ENCODE measurements around the gene GPBP1L1. TPM values are rescaled to one million over a fixed set of nuclear protein-coding genes. Genes with fewer than 3 reads are reported as not detected.

The GPBP1L1 gene
- total and polyA plus RNA-seq, 2 of the 4 experiments (the other 2 are of a cell fraction) = 31.5 to 57.4 TPM

- Histone ChIP-seq H2BK120ac (ENCODE audit: low read depth, low read length) (no peak overlapping the region), H2BK20ac (ENCODE audit: low read depth, low read length) (no peak overlapping the region), H2BK15ac (ENCODE audit: low read depth, low read length) (no peak overlapping the region), H3K14ac (replicated peaks; ENCODE audit: low read depth, low read length) (no peak overlapping the region), H4K20me1 (ENCODE audit: insufficient read depth, low read length) (peaks cover 12% of the 10 kb centered on the region; the same call in 1 of the 2 replicates), H2AK5ac (ENCODE audit: low read depth, low read length) (no peak overlapping the region), H3K18ac (ENCODE audit: low read depth, low read length) (no peak overlapping the region), H3K23ac (ENCODE audit: low read depth, low read length) (no peak overlapping the region), H4K5ac (ENCODE audit: low read depth, low read length) (no peak overlapping the region), H2AFZ (replicated peaks; ENCODE audit: low read length, poor library complexity) (no peak overlapping the region), H3K9me3 (ENCODE audit: control insufficient read depth, insufficient read depth, low read length) (no peaks in the 10 kb centered on the region), H2AK9ac (replicated peaks; ENCODE audit: low read depth, low read length, poor library complexity) (no peak overlapping the region), H3K9ac (ENCODE audit: low read depth, low read length) (no peak overlapping the region), H4K8ac (ENCODE audit: low read depth in 2 of 2, low read length in 2 of 2) (no peak overlapping the region), H4K91ac (ENCODE audit: insufficient read depth, low read depth, low read length) (no peak overlapping the region), H3K4me1 (ENCODE audit: control insufficient read depth, insufficient read depth, low read length) (peaks cover 5% of the 10 kb centered on the region), H3K36me3 (ENCODE audit: control insufficient read depth, insufficient read depth, low read length) (peaks cover 41% of the 10 kb centered on the region), H3K27ac (ENCODE audit: insufficient read depth, low read length) (no peak overlapping the region), H3K4me2 (ENCODE audit: low read depth, low read length) (no peak overlapping the region), H3K4ac (ENCODE audit: low read depth, low read length) (no peak overlapping the region), H2BK5ac (ENCODE audit: low read depth, low read length, poor library complexity, severe bottlenecking) (no peak overlapping the region), H3K56ac (ENCODE audit: extremely low read depth, insufficient read depth, low read length) (no peak overlapping the region), H3K4me3 (ENCODE audit: insufficient read depth, low read depth, low read length) (no peak overlapping the region), H3K9me1 (ENCODE audit: insufficient read depth, low read length) (peaks cover 8% of the 10 kb centered on the region), H3K79me1 (ENCODE audit: low read depth in 1 of 2, low read length in 2 of 2) (peaks cover 21 to 60% of the 10 kb centered on the region in 2 experiments), H3K27me3 (ENCODE audit: control insufficient read depth, insufficient read depth, low read length) (no peaks in the 10 kb centered on the region)
- TF ChIP-seq RCOR1 (IDR thresholded peaks at IDR 0.05; ENCODE audit: insufficient replicate concordance, low read length) (no peak), RFX5 (IDR thresholded peaks at IDR 0.05; ENCODE audit: low read depth, low read length) (no peak), POLR2A (IDR thresholded peaks at IDR 0.05; ENCODE audit: low read depth, low read length) (no peak), CHD1 (IDR thresholded peaks at IDR 0.05; ENCODE audit: low read depth, low read length) (no peak), CEBPB (IDR thresholded peaks at IDR 0.05; ENCODE audit: low read depth, low read length) (no peak), FOS (IDR thresholded peaks at IDR 0.05; ENCODE audit: low read depth, low read length) (no peak), NFE2L2 (IDR thresholded peaks at IDR 0.05; ENCODE audit: low read depth, low read length) (no peak), MAZ (IDR thresholded peaks at IDR 0.05; ENCODE audit: borderline replicate concordance, low read depth, low read length) (no peak), BHLHE40 (IDR thresholded peaks at IDR 0.05; ENCODE audit: low read depth, low read length) (no peak), MAFK (IDR thresholded peaks at IDR 0.05; ENCODE audit: low read depth, low read length) (no peak), MXI1 (IDR thresholded peaks at IDR 0.05; ENCODE audit: borderline replicate concordance, low read depth, low read length) (no peak), SMC3 (IDR thresholded peaks at IDR 0.05; ENCODE audit: low read depth, low read length) (no peak), RAD21 (IDR thresholded peaks at IDR 0.05; ENCODE audit: low read length) (no peak)
- TF ChIP-seq, protein P1, sequence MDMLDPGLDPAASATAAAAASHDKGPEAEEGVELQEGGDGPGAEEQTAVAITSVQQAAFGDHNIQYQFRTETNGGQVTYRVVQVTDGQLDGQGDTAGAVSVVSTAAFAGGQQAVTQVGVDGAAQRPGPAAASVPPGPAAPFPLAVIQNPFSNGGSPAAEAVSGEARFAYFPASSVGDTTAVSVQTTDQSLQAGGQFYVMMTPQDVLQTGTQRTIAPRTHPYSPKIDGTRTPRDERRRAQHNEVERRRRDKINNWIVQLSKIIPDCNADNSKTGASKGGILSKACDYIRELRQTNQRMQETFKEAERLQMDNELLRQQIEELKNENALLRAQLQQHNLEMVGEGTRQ (IDR thresholded peaks at IDR 0.05; ENCODE audit: low read depth, low read length) = no peak
- TF ChIP-seq, protein P2, sequence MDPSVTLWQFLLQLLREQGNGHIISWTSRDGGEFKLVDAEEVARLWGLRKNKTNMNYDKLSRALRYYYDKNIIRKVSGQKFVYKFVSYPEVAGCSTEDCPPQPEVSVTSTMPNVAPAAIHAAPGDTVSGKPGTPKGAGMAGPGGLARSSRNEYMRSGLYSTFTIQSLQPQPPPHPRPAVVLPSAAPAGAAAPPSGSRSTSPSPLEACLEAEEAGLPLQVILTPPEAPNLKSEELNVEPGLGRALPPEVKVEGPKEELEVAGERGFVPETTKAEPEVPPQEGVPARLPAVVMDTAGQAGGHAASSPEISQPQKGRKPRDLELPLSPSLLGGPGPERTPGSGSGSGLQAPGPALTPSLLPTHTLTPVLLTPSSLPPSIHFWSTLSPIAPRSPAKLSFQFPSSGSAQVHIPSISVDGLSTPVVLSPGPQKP (IDR thresholded peaks at IDR 0.05; ENCODE audit: borderline replicate concordance, low read depth, low read length) = no peak
- TF ChIP-seq, protein P3, sequence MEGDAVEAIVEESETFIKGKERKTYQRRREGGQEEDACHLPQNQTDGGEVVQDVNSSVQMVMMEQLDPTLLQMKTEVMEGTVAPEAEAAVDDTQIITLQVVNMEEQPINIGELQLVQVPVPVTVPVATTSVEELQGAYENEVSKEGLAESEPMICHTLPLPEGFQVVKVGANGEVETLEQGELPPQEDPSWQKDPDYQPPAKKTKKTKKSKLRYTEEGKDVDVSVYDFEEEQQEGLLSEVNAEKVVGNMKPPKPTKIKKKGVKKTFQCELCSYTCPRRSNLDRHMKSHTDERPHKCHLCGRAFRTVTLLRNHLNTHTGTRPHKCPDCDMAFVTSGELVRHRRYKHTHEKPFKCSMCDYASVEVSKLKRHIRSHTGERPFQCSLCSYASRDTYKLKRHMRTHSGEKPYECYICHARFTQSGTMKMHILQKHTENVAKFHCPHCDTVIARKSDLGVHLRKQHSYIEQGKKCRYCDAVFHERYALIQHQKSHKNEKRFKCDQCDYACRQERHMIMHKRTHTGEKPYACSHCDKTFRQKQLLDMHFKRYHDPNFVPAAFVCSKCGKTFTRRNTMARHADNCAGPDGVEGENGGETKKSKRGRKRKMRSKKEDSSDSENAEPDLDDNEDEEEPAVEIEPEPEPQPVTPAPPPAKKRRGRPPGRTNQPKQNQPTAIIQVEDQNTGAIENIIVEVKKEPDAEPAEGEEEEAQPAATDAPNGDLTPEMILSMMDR (conservative IDR thresholded peaks at IDR 0.05; ENCODE audit: low read depth, low read length) = no peak
- intact Hi-C loops (cut with micrococcal nuclease) (loop anchor here (5.0 kb wide), 1 partner anchor 239 kb away; no protein-coding TSS in a partner anchor), dilution Hi-C loops (cut with HindIII; ENCODE audit: low sequenced_read_pairs, unreplicated experiment) (no loop called here), in situ Hi-C loops (cut with MboI; ENCODE audit: low sequenced_read_pairs) (no loop called here)
- DNase-seq (no peak), ATAC-seq (ENCODE audit: low read depth) (no peak)
- BruUV-seq (replicated peaks) = no TSS peak
- ChIA-PET CTCF (no interaction called here), POLR2A (ENCODE audit: unreplicated experiment) (no interaction called here)
- WGBS, 2 experiments (ENCODE audit: extremely low coverage in 2 of 2, insufficient read length in 1 of 2) = no CpG with 5 or more reads among the region's 5 CpGs
Measured at GRCh38 chr1:45643321-45643720, 43.0 kb downstream of the GPBP1L1 start.
